ENCODE measurements around the gene MTCL1. TPM values are rescaled to one million over a fixed set of nuclear protein-coding genes. Genes with fewer than 3 reads are reported as not detected.

The MTCL1 gene
- total RNA-seq, 3 donors from 2014 or later (not counting 1 experiment from before 2014, with no cell fraction given), result 0.38 to 1.5 (median 0.43) TPM

DNA sequence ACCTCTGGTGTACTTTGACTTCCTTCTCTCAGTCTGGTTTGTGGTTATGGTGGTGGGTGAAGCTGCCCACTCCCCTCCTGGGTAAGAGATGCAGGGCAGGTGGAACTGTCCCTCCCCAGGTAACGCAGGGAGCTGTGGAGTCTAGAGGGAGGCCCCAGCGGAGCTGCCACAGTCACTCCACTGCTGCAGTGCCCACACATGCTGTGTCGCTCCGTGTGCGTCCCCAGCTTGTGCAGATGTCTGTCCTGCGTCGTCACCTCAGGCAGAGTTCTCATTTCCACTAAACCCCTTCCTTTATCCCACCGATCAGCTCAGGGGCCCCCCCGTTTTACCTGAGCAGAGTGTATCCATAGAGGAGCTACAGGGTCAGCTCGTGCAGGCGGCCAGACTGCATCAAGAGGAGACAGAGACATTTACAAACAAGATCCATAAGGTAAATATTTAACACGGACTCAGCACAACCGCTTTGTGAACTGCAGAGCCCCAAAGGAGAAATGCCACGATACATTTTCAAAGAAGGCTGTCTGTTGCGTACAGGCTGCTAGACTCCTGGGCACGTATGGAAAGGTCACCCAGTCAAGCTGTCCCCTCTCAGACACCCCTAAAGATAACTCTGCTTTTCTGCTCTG lies 87.4 kb downstream of the MTCL1 start:
- WGBS (ENCODE audit: insufficient coverage), result 93% methylated on average over 16 of the region's 16 CpGs
- H3K4me1 Mint-ChIP-seq, result no peaks in the 10 kb centered on the region
- no peaks in the 10 kb centered on the region for H3K36me3 ChIP-seq (ENCODE audit: control insufficient read depth, insufficient read depth, low read length)
- no peaks in the 10 kb centered on the region for H3K9me3 ChIP-seq (ENCODE audit: control insufficient read depth, insufficient read depth, low read length)
- no peaks in the 10 kb centered on the region for H3K4me1 ChIP-seq (ENCODE audit: control insufficient read depth, insufficient read depth, low read length)
- H3K9me3 Mint-ChIP-seq, result no peaks in the 10 kb centered on the region
- intact Hi-C loops (cut with micrococcal nuclease), result no loop called here
- peaks cover 0 to 26% of the 10 kb centered on the region in 2 donors for H3K27me3 Mint-ChIP-seq (ENCODE audit: low read depth in 2 of 2)
- H3K27me3 ChIP-seq (ENCODE audit: control insufficient read depth, insufficient read depth, low read length), result no peaks in the 10 kb centered on the region
- DNase-seq (no peak), ATAC-seq (no peak)
- H3K4me3 ChIP-seq (ENCODE audit: low read length), result no peak overlapping the region
- H3K36me3 Mint-ChIP-seq, result no peaks in the 10 kb centered on the region
- H3K27ac ChIP-seq (ENCODE audit: low read length), result no peak overlapping the region
- no peak overlapping the region for H3K27ac Mint-ChIP-seq
- H3K4me3 Mint-ChIP-seq, result no peak overlapping the region
- TF ChIP-seq, protein P1, sequence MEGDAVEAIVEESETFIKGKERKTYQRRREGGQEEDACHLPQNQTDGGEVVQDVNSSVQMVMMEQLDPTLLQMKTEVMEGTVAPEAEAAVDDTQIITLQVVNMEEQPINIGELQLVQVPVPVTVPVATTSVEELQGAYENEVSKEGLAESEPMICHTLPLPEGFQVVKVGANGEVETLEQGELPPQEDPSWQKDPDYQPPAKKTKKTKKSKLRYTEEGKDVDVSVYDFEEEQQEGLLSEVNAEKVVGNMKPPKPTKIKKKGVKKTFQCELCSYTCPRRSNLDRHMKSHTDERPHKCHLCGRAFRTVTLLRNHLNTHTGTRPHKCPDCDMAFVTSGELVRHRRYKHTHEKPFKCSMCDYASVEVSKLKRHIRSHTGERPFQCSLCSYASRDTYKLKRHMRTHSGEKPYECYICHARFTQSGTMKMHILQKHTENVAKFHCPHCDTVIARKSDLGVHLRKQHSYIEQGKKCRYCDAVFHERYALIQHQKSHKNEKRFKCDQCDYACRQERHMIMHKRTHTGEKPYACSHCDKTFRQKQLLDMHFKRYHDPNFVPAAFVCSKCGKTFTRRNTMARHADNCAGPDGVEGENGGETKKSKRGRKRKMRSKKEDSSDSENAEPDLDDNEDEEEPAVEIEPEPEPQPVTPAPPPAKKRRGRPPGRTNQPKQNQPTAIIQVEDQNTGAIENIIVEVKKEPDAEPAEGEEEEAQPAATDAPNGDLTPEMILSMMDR (IDR thresholded peaks at IDR 0.05), result no peak

DNA sequence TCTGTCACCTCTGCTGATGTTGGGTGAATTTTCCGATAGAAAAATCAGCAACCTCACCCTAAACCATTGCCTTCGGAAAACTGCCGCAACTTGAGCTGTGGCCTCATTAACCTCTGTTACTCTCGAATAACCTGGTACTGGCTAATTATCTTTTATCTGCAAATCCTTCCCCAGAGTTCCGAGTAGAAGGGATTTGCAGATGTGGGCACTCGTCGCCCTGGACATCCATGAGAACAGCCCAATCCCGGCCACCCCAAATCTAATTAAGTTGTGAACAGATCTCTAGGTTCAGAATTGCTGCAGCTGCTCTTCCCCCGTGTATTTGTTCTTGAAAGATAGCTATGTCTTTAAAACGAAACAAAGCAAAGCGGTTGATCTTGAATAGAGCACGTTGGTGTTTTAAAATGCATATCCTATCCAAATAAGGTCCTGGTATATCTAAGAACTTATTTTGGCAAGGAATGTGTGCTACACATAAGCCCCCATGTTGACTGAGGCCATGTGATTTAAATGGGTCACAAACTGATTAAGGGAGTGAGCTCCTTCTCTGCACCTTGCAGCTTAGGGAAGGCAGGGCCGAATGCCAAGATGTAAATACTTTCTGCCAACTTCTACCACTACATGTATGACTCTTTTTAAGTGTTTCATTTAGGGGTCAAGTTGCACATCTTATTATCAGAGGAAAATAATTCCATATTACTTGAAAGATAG lies 88.2 kb downstream of the MTCL1 start:
- H3K4me1 Mint-ChIP-seq, result no peaks in the 10 kb centered on the region

DNA sequence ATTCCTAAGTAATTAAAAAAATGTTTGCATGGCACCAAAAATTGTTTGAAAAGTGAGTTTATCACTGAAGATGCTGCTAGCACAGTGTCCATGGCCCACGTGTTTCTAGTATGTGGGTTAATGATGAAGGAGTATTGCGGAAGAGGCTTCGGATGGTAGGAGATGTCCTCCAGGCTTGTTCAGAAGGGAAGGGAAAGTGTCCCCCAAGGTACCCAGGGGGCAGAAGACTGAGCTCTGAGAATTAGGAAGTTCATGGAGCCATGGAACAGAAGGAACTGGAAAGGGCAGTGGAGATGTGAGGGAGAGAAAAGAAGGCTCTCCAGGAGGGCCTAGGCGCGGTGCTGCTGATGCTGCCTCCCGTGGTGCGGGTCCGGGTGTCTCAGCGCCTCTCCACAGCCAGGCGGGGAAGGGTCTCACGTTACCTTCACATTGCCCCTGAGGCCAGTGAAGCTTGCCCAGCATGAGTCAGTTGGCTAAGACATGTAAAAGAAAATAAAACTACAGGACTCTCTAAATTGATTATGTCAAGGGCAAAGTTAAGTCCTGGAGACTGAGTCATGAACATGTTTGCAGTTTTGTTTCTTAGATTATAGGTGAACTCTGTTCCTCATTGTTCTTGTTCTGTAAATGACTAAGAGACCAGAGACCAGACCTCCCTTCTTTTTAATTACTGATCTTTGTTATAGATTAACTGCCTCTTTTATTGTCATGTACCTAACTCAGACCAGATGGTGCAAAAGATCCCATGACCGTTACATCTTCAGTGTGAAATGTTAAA lies 89.0 kb downstream of the MTCL1 start:
- TF ChIP-seq, protein P1 (IDR thresholded peaks at IDR 0.05), result no peak
- Mint-ChIP-seq H3K4me3 (no peak overlapping the region), H3K4me1 (no peaks in the 10 kb centered on the region), H3K9me3 (no peaks in the 10 kb centered on the region), H3K27ac (no peak overlapping the region), H3K36me3 (no peaks in the 10 kb centered on the region), H3K27me3 (ENCODE audit: low read depth in 2 of 2) (peaks cover 0 to 26% of the 10 kb centered on the region in 2 donors)
- H3K27ac ChIP-seq (ENCODE audit: low read length), result no peak overlapping the region
- H3K4me1 ChIP-seq (ENCODE audit: control insufficient read depth, insufficient read depth, low read length), result no peaks in the 10 kb centered on the region
- WGBS (ENCODE audit: insufficient coverage), result 95% methylated on average over 12 of the region's 12 CpGs
- H3K36me3 ChIP-seq (ENCODE audit: control insufficient read depth, insufficient read depth, low read length), result no peaks in the 10 kb centered on the region
- H3K27me3 ChIP-seq (ENCODE audit: control insufficient read depth, insufficient read depth, low read length), result no peaks in the 10 kb centered on the region
- H3K4me3 ChIP-seq (ENCODE audit: low read length), result no peak overlapping the region
- H3K9me3 ChIP-seq (ENCODE audit: control insufficient read depth, insufficient read depth, low read length), result no peaks in the 10 kb centered on the region
- intact Hi-C loops (cut with micrococcal nuclease), result no loop called here
- DNase-seq, result no peak
- no peak for ATAC-seq

More for the DNA sequence above, 88.2 kb downstream of the MTCL1 start:
- Mint-ChIP-seq H3K4me3 (no peak overlapping the region), H3K36me3 (no peaks in the 10 kb centered on the region), H3K27ac (no peak overlapping the region), H3K9me3 (no peaks in the 10 kb centered on the region), H3K27me3 (ENCODE audit: low read depth in 2 of 2) (peaks cover 0 to 26% of the 10 kb centered on the region in 2 donors)
- DNase-seq (no peak), ATAC-seq (no peak)
- Histone ChIP-seq H3K36me3 (ENCODE audit: control insufficient read depth, insufficient read depth, low read length) (no peaks in the 10 kb centered on the region), H3K27ac (ENCODE audit: low read length) (no peak overlapping the region), H3K9me3 (ENCODE audit: control insufficient read depth, insufficient read depth, low read length) (no peaks in the 10 kb centered on the region), H3K27me3 (ENCODE audit: control insufficient read depth, insufficient read depth, low read length) (no peaks in the 10 kb centered on the region), H3K4me3 (ENCODE audit: low read length) (no peak overlapping the region), H3K4me1 (ENCODE audit: control insufficient read depth, insufficient read depth, low read length) (no peaks in the 10 kb centered on the region)
- TF ChIP-seq, protein P1 (IDR thresholded peaks at IDR 0.05), result no peak
- intact Hi-C loops (cut with micrococcal nuclease), result no loop called here
- WGBS (ENCODE audit: insufficient coverage), result 94% methylated on average over 12 of the region's 13 CpGs

Measured in natural killer cell (primary cell).